GM06990 (cell line): ENCODE measurements around the gene PCGF3.
A peak's percentile ranks its signal among the peaks of the same experiment; 100 is the strongest.

Experiments
- DNase-seq: peaks from one replicate; pipeline ENCODE4 v3.0.0-alpha.2; 2011; ENCODE audit not compliant: insufficient read length; ENCODE audit errors: extremely low read depth
- H3K27me3 ChIP-seq: replicated peaks from 2 replicates; pipeline ENCODE4 v1.6.0; 2011; ENCODE audit warnings: low read length; ENCODE audit not compliant: control insufficient read depth, insufficient read depth
- H3K36me3 ChIP-seq: 2 replicates; pipeline ENCODE4 v1.5.1; 2011; ENCODE audit warnings: low read length; ENCODE audit not compliant: control insufficient read depth, insufficient read depth
- H3K4me3 ChIP-seq: replicated peaks from 2 replicates; pipeline ENCODE4 v1.5.1; 2011; ENCODE audit warnings: low read depth, mild to moderate bottlenecking, control low read depth, low read length
- CTCF ChIP-seq: IDR thresholded peaks from 2 replicates; pipeline ENCODE4 v1.5.1; 2011; ENCODE audit warnings: low read length, control low read depth, mild to moderate bottlenecking, inconsistent platforms; ENCODE audit not compliant: insufficient read depth, poor library complexity, severe bottlenecking

The PCGF3 gene

GRCh38 chr4:674172-675035 lies 31.2 kb upstream of the PCGF3 start, which contains the start of the genes ATP5ME and MYL5:
ATP5ME (minus strand) TSS chr4:674276; CDS start chr4:674247, 29 bp downstream.
MYL5 (plus strand) TSS chr4:674542; CDS start chr4:678027, 3,485 bp downstream.
- peak; percentile 75 for TF ChIP-seq CTCF
- H3K4me3 ChIP-seq, result peak within 1 kb of the TSS; percentile 94
- no peaks in the 10 kb centered on the region for H3K27me3 ChIP-seq

GRCh38 chr4:675036-675882 lies 30.4 kb upstream of the PCGF3 start:
- Histone ChIP-seq H3K27me3 (no peaks in the 10 kb centered on the region), H3K36me3 (peaks cover 11% of the 10 kb centered on the region), H3K4me3 (peak overlapping the region; percentile 94)
- no peak for TF ChIP-seq CTCF
- peak; percentile 58 for DNase-seq

More at GRCh38 chr4:674172-675035, 31.2 kb upstream of the PCGF3 start, which contains the start of the genes ATP5ME and MYL5:
- peaks cover 11% of the 10 kb centered on the region for H3K36me3 ChIP-seq
- DNase-seq, result peak; percentile 97

- peak; percentile 77 for DNase-seq
- no peaks in the 10 kb centered on the region for H3K27me3 ChIP-seq
- H3K4me3 ChIP-seq, result peak overlapping the region; percentile 94; the same call in 1 of the 2 replicates
- H3K36me3 ChIP-seq, result peaks cover 10% of the 10 kb centered on the region
- TF ChIP-seq CTCF, result no peak
Observed at GRCh38 chr4:675980-676870, 29.4 kb upstream of the PCGF3 start.

GRCh38 chr4:676871-677235 lies 28.8 kb upstream of the PCGF3 start:
- TF ChIP-seq CTCF, result no peak
- DNase-seq, result no peak
- Histone ChIP-seq H3K36me3 (peaks cover 6% of the 10 kb centered on the region), H3K4me3 (no peak overlapping the region), H3K27me3 (no peaks in the 10 kb centered on the region)
